ENCODE results near the gene SENP1. TPM values are rescaled to one million over a fixed set of nuclear protein-coding genes. Genes with fewer than 3 reads are reported as not detected.

Gene SENP1
- total RNA-seq, 4 donors from 2014 or later: 2.2 to 20.3 (median 10.5) TPM

DNA sequence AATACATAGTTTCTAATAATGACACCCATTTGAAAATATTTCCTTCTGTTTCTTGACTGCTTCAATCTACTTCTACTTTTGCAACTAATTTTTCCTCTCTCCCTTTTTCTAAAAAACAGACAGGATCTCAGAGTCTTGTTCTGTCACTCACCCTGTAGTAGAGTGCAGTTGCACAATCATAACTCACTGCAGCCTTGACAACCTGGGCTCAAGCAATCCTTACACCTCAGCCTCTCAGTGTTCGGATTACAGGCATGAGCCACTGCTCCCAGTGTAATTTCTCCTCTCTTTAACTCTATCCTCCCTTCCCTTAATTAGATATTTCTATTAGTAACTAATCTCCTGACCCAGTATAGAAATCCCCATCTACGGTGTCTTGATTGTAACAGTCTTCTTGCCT is 45.4 kb downstream of the SENP1 start:
- in situ Hi-C loops (cut with MboI; ENCODE audit: low pct_ligation_motif_present in 1 of 4, low pct_unique_long_range_greater_than_20kb in 1 of 4, low sequenced_read_pairs in 3 of 4) (no loop called here), intact Hi-C loops (cut with DNase I; ENCODE audit: low total_unique reads) (no loop called here)
- peaks cover 0 to 70% (median 25%) of the 10 kb centered on the region in 4 donors for H3K36me3 ChIP-seq
- no peak for DNase-seq
- no peaks in the 10 kb centered on the region for H3K4me1 ChIP-seq
- H3K27me3 ChIP-seq: no peaks in the 10 kb centered on the region
- WGBS, 2 donors (ENCODE audit: low coverage in 1 of 2): 93 to 100% methylated on average over 1 to 2 of the region's 2 CpGs
- H3K27ac ChIP-seq: no peak overlapping the region
- H3K9me3 ChIP-seq: no peaks in the 10 kb centered on the region
- H3K4me3 ChIP-seq: no peak overlapping the region
- TF ChIP-seq POLR2A (IDR thresholded peaks at IDR 0.05) (no peak), POLR2AphosphoS5 (IDR thresholded peaks at IDR 0.05) (no peak), EP300 (IDR thresholded peaks at IDR 0.05; ENCODE audit: low read depth) (no peak)
- TF ChIP-seq, protein P1, sequence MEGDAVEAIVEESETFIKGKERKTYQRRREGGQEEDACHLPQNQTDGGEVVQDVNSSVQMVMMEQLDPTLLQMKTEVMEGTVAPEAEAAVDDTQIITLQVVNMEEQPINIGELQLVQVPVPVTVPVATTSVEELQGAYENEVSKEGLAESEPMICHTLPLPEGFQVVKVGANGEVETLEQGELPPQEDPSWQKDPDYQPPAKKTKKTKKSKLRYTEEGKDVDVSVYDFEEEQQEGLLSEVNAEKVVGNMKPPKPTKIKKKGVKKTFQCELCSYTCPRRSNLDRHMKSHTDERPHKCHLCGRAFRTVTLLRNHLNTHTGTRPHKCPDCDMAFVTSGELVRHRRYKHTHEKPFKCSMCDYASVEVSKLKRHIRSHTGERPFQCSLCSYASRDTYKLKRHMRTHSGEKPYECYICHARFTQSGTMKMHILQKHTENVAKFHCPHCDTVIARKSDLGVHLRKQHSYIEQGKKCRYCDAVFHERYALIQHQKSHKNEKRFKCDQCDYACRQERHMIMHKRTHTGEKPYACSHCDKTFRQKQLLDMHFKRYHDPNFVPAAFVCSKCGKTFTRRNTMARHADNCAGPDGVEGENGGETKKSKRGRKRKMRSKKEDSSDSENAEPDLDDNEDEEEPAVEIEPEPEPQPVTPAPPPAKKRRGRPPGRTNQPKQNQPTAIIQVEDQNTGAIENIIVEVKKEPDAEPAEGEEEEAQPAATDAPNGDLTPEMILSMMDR (IDR thresholded peaks at IDR 0.05): no peak

DNA sequence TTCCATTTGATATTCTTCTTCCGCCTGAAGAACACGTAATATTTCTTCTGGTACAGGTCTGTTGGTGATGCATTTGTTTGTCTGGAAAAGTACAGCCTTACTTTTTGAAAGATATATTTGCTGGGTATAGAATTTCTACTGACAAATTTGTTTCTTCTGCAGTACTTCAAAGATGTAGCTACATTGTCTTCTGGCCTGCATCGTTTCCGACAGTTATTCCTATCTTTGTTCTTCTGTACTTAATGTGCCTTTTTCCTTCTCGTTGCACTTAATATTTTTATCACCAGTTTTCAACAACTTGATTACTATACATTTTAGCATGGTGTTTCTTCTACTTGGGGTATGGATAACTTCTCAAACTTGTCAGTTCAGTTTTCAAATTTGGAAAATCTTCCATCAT is 47.1 kb downstream of the SENP1 start:
- Histone ChIP-seq H3K27me3 (no peaks in the 10 kb centered on the region), H3K4me1 (no peaks in the 10 kb centered on the region), H3K4me3 (no peak overlapping the region), H3K27ac (no peak overlapping the region), H3K9me3 (no peaks in the 10 kb centered on the region), H3K36me3 (peaks cover 0 to 53% (median 19%) of the 10 kb centered on the region in 4 donors)
- intact Hi-C loops (cut with DNase I; ENCODE audit: low total_unique reads): no loop called here
- DNase-seq: no peak
- in situ Hi-C loops (cut with MboI; ENCODE audit: low pct_ligation_motif_present in 1 of 4, low pct_unique_long_range_greater_than_20kb in 1 of 4, low sequenced_read_pairs in 3 of 4): no loop called here
- WGBS, 2 donors (ENCODE audit: low coverage in 1 of 2): 97 to 99% methylated on average over 5 of the region's 5 CpGs
- no peak for TF ChIP-seq POLR2A (IDR thresholded peaks at IDR 0.05)
- TF ChIP-seq, protein P1 (IDR thresholded peaks at IDR 0.05): no peak
- no peak for TF ChIP-seq POLR2AphosphoS5 (IDR thresholded peaks at IDR 0.05)
- TF ChIP-seq EP300 (IDR thresholded peaks at IDR 0.05; ENCODE audit: low read depth): no peak

DNA sequence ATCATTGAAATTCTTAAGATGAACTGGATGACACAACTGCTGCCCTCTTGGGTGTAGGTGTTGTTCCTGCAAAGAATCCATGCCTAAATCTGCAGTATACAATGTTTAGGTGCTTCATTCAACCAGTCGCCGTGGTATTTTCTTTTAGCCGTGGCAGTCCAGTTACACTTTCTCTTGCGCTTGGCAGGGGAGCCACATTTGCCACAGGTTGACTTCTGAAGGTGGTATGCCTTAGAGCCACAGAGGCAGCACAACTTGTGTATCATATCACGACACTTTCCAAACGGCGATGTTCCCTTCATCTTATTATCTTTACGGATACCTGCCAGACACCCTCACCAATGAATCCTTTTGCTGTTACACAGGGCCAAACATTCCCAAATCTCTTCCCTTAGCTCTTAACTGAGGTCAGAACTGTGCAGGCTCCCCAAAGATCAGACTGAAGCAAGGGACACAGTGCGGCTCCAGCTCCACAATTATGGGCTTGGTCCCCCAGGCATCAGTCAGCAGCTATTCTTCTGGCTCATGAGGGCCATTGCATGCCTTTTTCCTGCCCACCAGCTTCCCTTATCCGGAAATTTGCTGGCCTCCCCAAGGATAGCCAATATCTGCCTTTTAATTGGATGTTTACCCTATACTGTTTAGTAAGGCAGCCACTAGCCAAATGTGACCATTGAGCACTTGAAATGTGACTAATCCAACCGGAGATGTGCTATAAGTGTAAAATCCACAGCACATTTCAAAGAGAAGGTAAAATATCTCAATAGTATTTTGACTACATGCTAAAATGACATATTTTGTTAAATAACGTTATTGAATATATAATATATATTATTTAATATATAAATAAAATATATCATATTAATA is 50.7 kb downstream of the SENP1 start:
- DNase-seq: no peak
- Histone ChIP-seq H3K9me3 (no peaks in the 10 kb centered on the region), H3K4me1 (no peaks in the 10 kb centered on the region), H3K36me3 (peaks cover 0 to 19% (median 4%) of the 10 kb centered on the region in 4 donors), H3K27me3 (no peaks in the 10 kb centered on the region), H3K4me3 (no peak overlapping the region), H3K27ac (no peak overlapping the region)
- in situ Hi-C loops (cut with MboI; ENCODE audit: low pct_ligation_motif_present in 1 of 4, low pct_unique_long_range_greater_than_20kb in 1 of 4, low sequenced_read_pairs in 3 of 4): no loop called here
- WGBS, 2 donors (ENCODE audit: low coverage in 1 of 2): 91 to 97% methylated on average over 10 to 12 of the region's 12 CpGs
- TF ChIP-seq POLR2AphosphoS5 (IDR thresholded peaks at IDR 0.05) (no peak), POLR2A (IDR thresholded peaks at IDR 0.05) (no peak), EP300 (IDR thresholded peaks at IDR 0.05; ENCODE audit: low read depth) (no peak)
- TF ChIP-seq, protein P1 (IDR thresholded peaks at IDR 0.05): no peak
- intact Hi-C loops (cut with DNase I; ENCODE audit: low total_unique reads): no loop called here

DNA sequence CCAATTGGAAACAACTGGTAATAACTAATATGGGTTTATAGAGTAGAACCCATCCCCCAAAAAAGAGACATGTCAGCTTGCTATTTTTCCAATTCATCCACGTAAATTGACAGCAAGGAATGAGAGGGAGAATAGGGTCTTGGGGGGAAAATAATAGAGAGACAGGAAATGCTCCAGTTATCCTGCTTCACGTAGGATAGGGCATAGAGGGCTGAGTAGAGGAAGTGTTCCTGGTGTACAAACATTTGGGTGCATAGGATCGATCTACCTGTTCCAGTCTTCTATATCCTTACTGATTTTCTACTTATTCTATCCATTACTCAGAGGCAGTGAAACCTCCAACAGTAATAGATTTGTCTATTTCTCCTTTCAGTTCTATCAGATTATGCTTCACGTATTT is 52.0 kb downstream of the SENP1 start:
- Histone ChIP-seq H3K36me3 (peaks cover 0 to 6% (median 3%) of the 10 kb centered on the region in 4 donors), H3K27me3 (no peaks in the 10 kb centered on the region), H3K9me3 (no peaks in the 10 kb centered on the region), H3K27ac (no peak overlapping the region), H3K4me3 (no peak overlapping the region), H3K4me1 (no peaks in the 10 kb centered on the region)
- DNase-seq: no peak
- intact Hi-C loops (cut with DNase I; ENCODE audit: low total_unique reads) (no loop called here), in situ Hi-C loops (cut with MboI; ENCODE audit: low pct_ligation_motif_present in 1 of 4, low pct_unique_long_range_greater_than_20kb in 1 of 4, low sequenced_read_pairs in 3 of 4) (no loop called here)
- 93 to 94% methylated on average over 4 of the region's 4 CpGs for WGBS, 2 donors (ENCODE audit: low coverage in 1 of 2)
- TF ChIP-seq POLR2AphosphoS5 (IDR thresholded peaks at IDR 0.05) (no peak), POLR2A (IDR thresholded peaks at IDR 0.05) (no peak), EP300 (IDR thresholded peaks at IDR 0.05; ENCODE audit: low read depth) (no peak)
- TF ChIP-seq, protein P1 (IDR thresholded peaks at IDR 0.05): no peak
